ENCODE measurements around the gene STAMBPL1. TPM values are rescaled to one million over a fixed set of nuclear protein-coding genes. Genes with fewer than 3 reads are reported as not detected.

STAMBPL1 gene
- polyA plus RNA-seq, 1 donor from 2014 or later = 21.9 TPM

- no peaks in the 10 kb centered on the region for H4K20me1 ChIP-seq (ENCODE audit: insufficient read depth)
- no peak within 1 kb of the TSS for H2AFZ ChIP-seq (ENCODE audit: low read depth, low read length)
- no peaks in the 10 kb centered on the region for H3F3A ChIP-seq (ENCODE audit: insufficient read depth, low read length, poor library complexity, severe bottlenecking)
- no peaks in the 10 kb centered on the region for H3K36me3 ChIP-seq (ENCODE audit: insufficient read depth, low read length)
- H3K4me3 ChIP-seq (ENCODE audit: low read length) = no peak within 1 kb of the TSS
- H3K9ac ChIP-seq (ENCODE audit: low read length) = no peak within 1 kb of the TSS
- no peaks in the 10 kb centered on the region for H3K79me2 ChIP-seq (replicated peaks; ENCODE audit: insufficient read depth, low read length)
- no peak within 1 kb of the TSS for H3K27ac ChIP-seq (ENCODE audit: low read length)
- no peaks in the 10 kb centered on the region for H3K9me2 ChIP-seq (ENCODE audit: insufficient read depth, low read length)
- no peaks in the 10 kb centered on the region for H3K9me3 ChIP-seq (ENCODE audit: low read length)
- TF ChIP-seq REST (IDR thresholded peaks at IDR 0.05; ENCODE audit: borderline replicate concordance) = no peak
- no peak for TF ChIP-seq EZH2 (IDR thresholded peaks at IDR 0.05; ENCODE audit: borderline replicate concordance, insufficient read depth, low read length, poor library complexity, severe bottlenecking)
- no peak for TF ChIP-seq CTCF (IDR thresholded peaks at IDR 0.05; ENCODE audit: poor library complexity, severe bottlenecking)
- TF ChIP-seq SMC3 (conservative IDR thresholded peaks at IDR 0.05; ENCODE audit: poor library complexity) = no peak
- no peak for TF ChIP-seq RAD21 (conservative IDR thresholded peaks at IDR 0.05)
- no peak for TF ChIP-seq POLR2AphosphoS5 (IDR thresholded peaks at IDR 0.05)
- TF ChIP-seq TAF1 (IDR thresholded peaks at IDR 0.05; ENCODE audit: low read depth) = no peak
- TF ChIP-seq EP300 (conservative IDR thresholded peaks at IDR 0.05; ENCODE audit: poor library complexity, severe bottlenecking) = no peak
- no peak for TF ChIP-seq MXI1 (conservative IDR thresholded peaks at IDR 0.05; ENCODE audit: poor library complexity, severe bottlenecking)
- no peak within 1 kb of the TSS for H3K4me2 ChIP-seq (ENCODE audit: low read length)
- no peaks in the 10 kb centered on the region for H3K27me3 ChIP-seq (ENCODE audit: insufficient read depth, low read depth, low read length)
Observed at GRCh38 chr10:88952647-88953111, 72.6 kb downstream of the STAMBPL1 start, which contains the start of gene ACTA2. ACTA2 (minus strand) TSS chr10:88952773; CDS start chr10:88948930, 3,843 bp downstream.

- TF ChIP-seq MXI1 (conservative IDR thresholded peaks at IDR 0.05; ENCODE audit: poor library complexity, severe bottlenecking) (no peak), POLR2AphosphoS5 (IDR thresholded peaks at IDR 0.05) (no peak), REST (IDR thresholded peaks at IDR 0.05; ENCODE audit: borderline replicate concordance) (no peak), EP300 (conservative IDR thresholded peaks at IDR 0.05; ENCODE audit: poor library complexity, severe bottlenecking) (no peak), CTCF (IDR thresholded peaks at IDR 0.05; ENCODE audit: poor library complexity, severe bottlenecking) (no peak), RAD21 (conservative IDR thresholded peaks at IDR 0.05) (no peak), EZH2 (IDR thresholded peaks at IDR 0.05; ENCODE audit: borderline replicate concordance, insufficient read depth, low read length, poor library complexity, severe bottlenecking) (no peak), TAF1 (IDR thresholded peaks at IDR 0.05; ENCODE audit: low read depth) (no peak), SMC3 (conservative IDR thresholded peaks at IDR 0.05; ENCODE audit: poor library complexity) (no peak)
- Histone ChIP-seq H4K20me1 (ENCODE audit: insufficient read depth) (no peaks in the 10 kb centered on the region), H3K79me2 (replicated peaks; ENCODE audit: insufficient read depth, low read length) (no peaks in the 10 kb centered on the region), H2AFZ (ENCODE audit: low read depth, low read length) (no peak overlapping the region), H3K9ac (ENCODE audit: low read length) (no peak overlapping the region), H3K9me2 (ENCODE audit: insufficient read depth, low read length) (no peaks in the 10 kb centered on the region), H3K36me3 (ENCODE audit: insufficient read depth, low read length) (no peaks in the 10 kb centered on the region), H3K9me3 (ENCODE audit: low read length) (no peaks in the 10 kb centered on the region), H3K4me2 (ENCODE audit: low read length) (no peak overlapping the region), H3F3A (ENCODE audit: insufficient read depth, low read length, poor library complexity, severe bottlenecking) (no peaks in the 10 kb centered on the region), H3K27me3 (ENCODE audit: insufficient read depth, low read depth, low read length) (no peaks in the 10 kb centered on the region), H3K4me3 (ENCODE audit: low read length) (no peak overlapping the region), H3K27ac (ENCODE audit: low read length) (no peak overlapping the region)
Observed at GRCh38 chr10:88953662-88954061, 73.6 kb downstream of the STAMBPL1 start.

Measured in neural cell (in vitro differentiated cells).